Activated T-helper 17 cell treated with anti-CD3 and anti-CD28 coated beads, Interleukin-2, amount 50 U/mL, for 72 hours (primary cell): ENCODE results near the gene LRRFIP1. TPM values are rescaled to one million over a fixed set of nuclear protein-coding genes. Genes with fewer than 3 reads are reported as not detected.

ENCODE experiments used
- ATAC-seq: fragments of 150-1000 bp; cut with Tn5 transposase; replicated peaks from 2 replicates; pipeline ENCODE4 v1.10.0; 2021; ENCODE audit warnings: mild to moderate bottlenecking, moderate library complexity
- H3K27ac Mint-ChIP-seq: one replicate; pipeline ENCODE4 v1.8.0; 2022; ENCODE audit warnings: mixed read lengths
- H3K27me3 Mint-ChIP-seq: one replicate; pipeline ENCODE4 v1.8.0; 2022; ENCODE audit warnings: mixed read lengths
- H3K36me3 Mint-ChIP-seq: one replicate; pipeline ENCODE4 v1.8.0; 2022; ENCODE audit warnings: low read depth, mild to moderate bottlenecking, mixed read lengths
- H3K4me1 Mint-ChIP-seq: one replicate; pipeline ENCODE4 v1.8.0; 2022; ENCODE audit warnings: mixed read lengths
- H3K4me3 Mint-ChIP-seq: one replicate; pipeline ENCODE4 v1.8.0; 2022; ENCODE audit warnings: mild to moderate bottlenecking, mixed read lengths
- H3K9me3 Mint-ChIP-seq: one replicate; pipeline ENCODE4 v1.8.0; 2022; ENCODE audit warnings: mixed read lengths
- total RNA-seq, 2 donors: library from RNA; stranded (reverse); gene quantifications; one replicate each; pipeline ENCODE4 v1.2.3, GENCODE V29; 2022

The LRRFIP1 gene
- total RNA-seq, 2 donors from 2014 or later: 271 to 319 TPM

DNA sequence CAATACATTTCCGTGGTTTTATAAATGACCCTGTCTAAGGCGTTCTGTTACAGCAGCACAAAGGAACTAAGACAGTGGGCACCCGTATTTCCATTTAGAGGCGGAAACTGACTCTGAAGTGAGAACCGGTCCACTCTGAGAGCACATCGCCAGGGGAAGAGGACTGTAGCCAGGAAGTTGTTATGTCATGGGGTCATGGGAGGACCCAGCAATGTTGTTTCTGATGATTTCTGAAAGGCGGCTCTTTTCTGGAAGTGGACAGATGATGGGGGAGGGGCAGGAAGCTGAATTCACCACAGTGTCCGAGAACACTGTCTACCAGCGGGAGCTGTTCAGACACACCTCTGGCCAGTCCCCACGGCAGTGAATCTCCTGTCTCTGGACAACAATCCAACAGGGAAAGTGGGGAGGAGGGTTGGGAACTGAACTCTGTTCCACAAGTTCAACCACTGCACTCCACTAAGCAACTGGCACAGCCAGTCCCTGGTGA, 2.1 kb upstream of the LRRFIP1 start:
- H3K9me3 Mint-ChIP-seq: no peaks in the 10 kb centered on the region
- ATAC-seq: no peak
- H3K36me3 Mint-ChIP-seq: no peaks in the 10 kb centered on the region
- H3K27me3 Mint-ChIP-seq: peaks cover 20% of the 10 kb centered on the region
- H3K27ac Mint-ChIP-seq: no peak overlapping the region
- no peak overlapping the region for H3K4me3 Mint-ChIP-seq
- no peaks in the 10 kb centered on the region for H3K4me1 Mint-ChIP-seq

DNA sequence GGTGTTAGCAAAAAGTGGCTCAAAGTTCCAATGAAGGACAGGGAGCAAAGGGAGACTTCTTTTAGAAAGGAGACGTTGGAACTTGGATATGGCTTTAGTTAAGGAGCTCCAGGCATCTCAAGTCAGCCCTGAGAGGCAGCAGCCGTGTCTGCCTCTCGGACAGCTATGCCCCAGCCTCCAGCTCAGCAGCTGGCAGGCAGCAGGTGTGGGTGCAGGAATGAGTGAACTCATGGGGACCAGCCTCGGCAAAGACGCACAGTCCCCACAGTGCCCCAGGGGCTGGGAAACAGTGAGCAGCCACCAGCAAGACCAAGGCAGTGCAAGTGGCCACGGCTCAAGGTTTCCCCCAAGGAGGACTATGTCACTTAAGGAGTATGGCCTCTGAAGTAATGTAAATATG, 1.6 kb upstream of the LRRFIP1 start:
- no peaks in the 10 kb centered on the region for H3K9me3 Mint-ChIP-seq
- H3K27ac Mint-ChIP-seq: no peak overlapping the region
- H3K27me3 Mint-ChIP-seq: peaks cover 21% of the 10 kb centered on the region

GRCh38 chr2:237626813-237627440, 460 bp upstream of the LRRFIP1 start:
- Mint-ChIP-seq H3K27ac (no peak overlapping the region), H3K4me3 (peak overlapping the region; percentile 62), H3K4me1 (no peaks in the 10 kb centered on the region), H3K27me3 (peaks cover 24% of the 10 kb centered on the region), H3K9me3 (no peaks in the 10 kb centered on the region), H3K36me3 (no peaks in the 10 kb centered on the region)
- peak; percentile 14 for ATAC-seq

More for the DNA sequence above, 1.6 kb upstream of the LRRFIP1 start:
- ATAC-seq: no peak
- H3K4me3 Mint-ChIP-seq: no peak overlapping the region
- H3K4me1 Mint-ChIP-seq: no peaks in the 10 kb centered on the region
- no peaks in the 10 kb centered on the region for H3K36me3 Mint-ChIP-seq

DNA sequence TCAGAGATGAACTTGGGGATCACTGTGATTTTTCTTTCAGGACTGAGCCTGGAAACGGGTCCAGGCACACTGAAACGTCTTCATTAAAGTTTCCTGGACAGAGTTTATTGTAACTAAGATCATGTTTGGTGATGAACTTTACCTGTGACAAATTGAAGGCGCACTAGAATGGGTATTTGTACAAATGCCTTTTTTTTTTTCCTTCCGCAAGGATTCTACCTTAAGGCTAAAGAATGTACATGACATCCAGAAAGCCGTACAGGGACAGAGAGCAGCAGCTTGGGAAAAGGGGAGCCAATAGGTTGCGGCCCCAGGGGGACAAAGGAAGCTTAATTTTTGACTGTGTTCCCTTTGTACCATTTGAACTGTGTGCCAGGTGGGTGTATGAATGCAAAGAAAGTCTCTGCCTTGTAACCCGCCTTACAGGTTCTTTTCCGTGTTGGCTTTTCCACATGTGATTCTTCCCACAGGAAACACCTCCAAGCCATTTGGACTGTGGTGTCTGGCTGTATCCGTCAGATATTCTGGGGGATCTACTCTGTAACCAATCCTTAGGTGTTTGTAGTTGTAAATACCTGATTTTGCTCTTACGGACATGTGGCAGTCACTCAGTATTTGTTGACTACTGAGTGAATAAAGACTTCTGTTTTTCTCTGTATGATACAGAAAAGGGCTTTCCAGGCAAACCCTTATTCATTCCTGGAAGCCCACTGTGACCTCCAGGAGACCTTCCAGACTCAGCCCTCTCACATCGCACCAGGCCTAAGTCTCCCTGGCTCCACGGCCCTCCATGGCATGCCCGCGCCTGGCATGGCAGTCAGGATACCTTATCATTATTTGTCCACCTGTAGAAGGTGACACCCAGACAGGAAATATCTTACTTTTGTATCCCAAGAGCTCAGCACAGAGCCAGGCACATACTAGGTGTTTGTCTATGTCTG, 1.1 kb downstream of the LRRFIP1 start:
- no peaks in the 10 kb centered on the region for H3K9me3 Mint-ChIP-seq
- no peaks in the 10 kb centered on the region for H3K4me1 Mint-ChIP-seq
- no peak overlapping the region for H3K27ac Mint-ChIP-seq
- peaks cover 28% of the 10 kb centered on the region for H3K27me3 Mint-ChIP-seq
- ATAC-seq: no peak
- H3K4me3 Mint-ChIP-seq: peak overlapping the region; percentile 75
- no peaks in the 10 kb centered on the region for H3K36me3 Mint-ChIP-seq

GRCh38 chr2:237629188-237629534, 1.8 kb downstream of the LRRFIP1 start:
- peak overlapping the region; percentile 75 for H3K4me3 Mint-ChIP-seq
- no peak for ATAC-seq
- peaks cover 28% of the 10 kb centered on the region for H3K27me3 Mint-ChIP-seq
- H3K9me3 Mint-ChIP-seq: no peaks in the 10 kb centered on the region
- H3K4me1 Mint-ChIP-seq: no peaks in the 10 kb centered on the region
- H3K36me3 Mint-ChIP-seq: no peaks in the 10 kb centered on the region
- H3K27ac Mint-ChIP-seq: no peak overlapping the region

- Mint-ChIP-seq H3K27me3 (peaks cover 28% of the 10 kb centered on the region), H3K36me3 (no peaks in the 10 kb centered on the region), H3K4me3 (no peak overlapping the region), H3K4me1 (no peaks in the 10 kb centered on the region), H3K9me3 (no peaks in the 10 kb centered on the region), H3K27ac (no peak overlapping the region)
- peak; percentile 60 for ATAC-seq
These were observed 2.4 kb downstream of the LRRFIP1 start for GRCh38 chr2:237629739-237630138.

DNA sequence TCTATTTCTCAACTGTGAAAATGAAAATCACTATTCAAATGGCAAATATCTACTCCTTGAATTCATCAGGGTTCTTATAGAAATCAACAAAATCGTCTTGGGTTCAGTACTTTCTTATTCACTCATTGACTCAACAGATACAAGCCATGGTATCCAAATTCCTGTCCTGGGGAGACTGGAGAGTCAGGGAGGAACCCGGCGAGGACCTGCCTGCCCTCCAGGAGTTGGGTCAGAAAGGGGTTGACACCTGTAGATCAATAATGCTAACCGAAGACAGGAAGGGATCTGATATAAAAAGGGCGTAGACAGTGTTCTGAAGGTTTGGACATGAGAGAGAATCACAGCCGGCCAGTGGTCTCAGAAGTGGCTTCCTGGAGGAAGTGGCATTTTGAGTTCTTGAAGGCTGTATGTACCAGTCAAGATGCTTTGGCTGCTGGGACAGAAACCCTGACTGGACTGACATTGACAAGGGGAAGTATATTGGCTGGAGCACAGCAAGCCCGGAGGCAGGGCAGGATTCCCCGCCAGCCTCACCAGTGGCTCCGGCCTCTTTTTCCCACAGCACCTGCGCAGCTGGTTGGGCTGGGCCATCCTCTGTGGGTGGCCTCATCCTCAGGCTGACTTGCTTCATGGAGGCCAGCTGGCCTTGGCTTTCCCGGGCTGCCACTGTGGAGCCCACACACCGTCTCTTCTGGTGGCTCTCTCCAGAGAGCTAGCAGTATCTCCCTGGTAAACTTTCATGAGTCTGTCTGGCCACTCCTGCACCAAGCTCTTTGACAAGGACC, 3.0 kb downstream of the LRRFIP1 start:
- Mint-ChIP-seq H3K36me3 (no peaks in the 10 kb centered on the region), H3K27me3 (peaks cover 31% of the 10 kb centered on the region), H3K4me1 (no peaks in the 10 kb centered on the region), H3K27ac (no peak overlapping the region), H3K4me3 (no peak overlapping the region), H3K9me3 (no peaks in the 10 kb centered on the region)
- ATAC-seq: no peak

GRCh38 chr2:237631007-237631785, 3.8 kb downstream of the LRRFIP1 start:
- H3K27me3 Mint-ChIP-seq: peaks cover 27% of the 10 kb centered on the region
- no peak overlapping the region for H3K4me3 Mint-ChIP-seq
- H3K9me3 Mint-ChIP-seq: no peaks in the 10 kb centered on the region
- H3K27ac Mint-ChIP-seq: no peak overlapping the region
- no peaks in the 10 kb centered on the region for H3K4me1 Mint-ChIP-seq
- no peaks in the 10 kb centered on the region for H3K36me3 Mint-ChIP-seq
- no peak for ATAC-seq

DNA sequence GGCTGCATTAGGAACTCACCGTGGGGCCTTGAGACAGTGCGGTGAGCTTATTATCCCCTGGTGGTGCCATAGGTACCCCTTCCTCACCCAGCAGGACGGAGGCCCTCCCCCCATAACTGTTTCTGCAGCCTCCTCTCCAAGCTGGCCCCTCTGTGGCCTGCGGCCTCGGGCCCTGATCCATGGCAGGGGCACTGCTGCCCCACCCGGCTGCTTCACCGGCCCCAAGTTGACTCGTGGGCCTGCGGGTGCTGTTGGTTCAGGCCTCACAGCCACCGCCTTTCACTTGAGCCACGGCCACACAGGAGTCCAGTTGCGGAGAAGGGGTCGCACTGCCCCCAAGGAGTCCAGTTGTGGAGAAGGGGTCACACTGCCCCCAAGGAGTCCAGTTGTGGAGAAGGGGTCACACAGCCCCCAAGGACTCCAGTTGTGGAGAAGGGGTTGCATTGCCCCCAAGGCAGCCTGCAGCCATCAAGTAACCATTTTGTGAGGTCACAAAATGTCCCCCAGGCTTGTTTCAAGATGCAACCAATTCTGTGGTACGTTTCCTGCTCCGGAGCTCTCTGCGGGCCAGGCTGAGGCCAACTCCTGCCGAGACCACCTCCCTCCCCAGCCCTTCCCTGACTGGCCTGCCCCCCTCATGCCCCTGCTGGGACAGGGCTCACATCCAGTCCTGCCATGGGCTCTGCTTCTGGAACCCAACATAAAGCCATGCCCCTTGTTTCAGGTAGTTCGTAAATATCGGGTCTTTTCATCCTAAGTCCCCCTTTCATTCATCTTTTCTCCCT, 4.6 kb downstream of the LRRFIP1 start:
- ATAC-seq: no peak
- Mint-ChIP-seq H3K27me3 (peaks cover 21% of the 10 kb centered on the region), H3K36me3 (no peaks in the 10 kb centered on the region), H3K27ac (no peak overlapping the region), H3K9me3 (no peaks in the 10 kb centered on the region), H3K4me3 (no peak overlapping the region), H3K4me1 (no peaks in the 10 kb centered on the region)

DNA sequence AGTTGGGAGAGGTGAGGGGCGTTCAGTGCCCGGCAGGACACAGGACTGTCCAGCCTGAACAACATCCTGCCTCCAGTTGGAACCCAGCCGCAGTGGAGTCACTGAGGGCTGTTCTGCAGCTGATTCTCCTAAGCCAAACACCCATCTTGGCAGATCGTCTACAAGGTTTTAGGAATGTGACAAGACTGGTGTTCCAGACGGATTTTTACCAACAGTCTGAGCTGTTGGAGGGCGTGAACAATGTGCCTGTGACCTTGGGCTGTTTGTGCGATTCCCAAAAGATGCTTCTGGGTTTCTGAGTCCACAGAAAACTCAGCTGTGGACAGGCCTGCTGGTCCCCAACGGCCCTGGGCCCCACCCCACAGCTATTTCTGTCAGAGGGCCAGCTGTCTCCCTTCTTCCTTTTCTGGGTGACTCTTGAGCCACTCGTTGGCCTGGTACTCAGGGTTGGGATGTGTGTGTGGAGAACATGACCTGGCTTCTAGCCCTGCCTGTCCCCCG, 5.7 kb downstream of the LRRFIP1 start:
- Mint-ChIP-seq H3K4me1 (no peaks in the 10 kb centered on the region), H3K4me3 (no peak overlapping the region), H3K9me3 (no peaks in the 10 kb centered on the region), H3K36me3 (no peaks in the 10 kb centered on the region), H3K27me3 (peaks cover 20% of the 10 kb centered on the region), H3K27ac (no peak overlapping the region)
- no peak for ATAC-seq

DNA sequence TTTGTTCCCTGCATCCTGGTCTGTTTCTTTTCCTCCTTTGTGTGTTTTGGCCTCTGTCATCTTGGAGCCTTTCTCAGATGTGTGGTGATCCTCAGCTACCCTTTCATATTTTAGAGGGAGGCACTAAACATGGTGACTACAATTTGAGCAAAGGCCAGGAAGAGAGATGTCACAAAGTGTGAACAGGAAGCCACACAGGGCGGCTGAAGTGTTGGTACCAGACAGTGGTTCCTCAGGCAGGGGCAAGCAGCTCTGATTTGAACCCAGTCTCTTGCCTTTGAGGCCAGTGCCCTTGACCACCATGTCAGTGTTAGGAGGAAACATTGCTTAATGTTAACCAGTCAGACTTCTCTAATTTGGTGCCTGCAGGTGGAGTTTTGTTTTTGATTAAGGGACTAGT, 9.2 kb downstream of the LRRFIP1 start:
- no peak for ATAC-seq
- H3K27me3 Mint-ChIP-seq: peaks cover 7% of the 10 kb centered on the region
- no peak overlapping the region for H3K4me3 Mint-ChIP-seq
- H3K36me3 Mint-ChIP-seq: no peaks in the 10 kb centered on the region
- H3K4me1 Mint-ChIP-seq: no peaks in the 10 kb centered on the region
- no peaks in the 10 kb centered on the region for H3K9me3 Mint-ChIP-seq
- H3K27ac Mint-ChIP-seq: no peak overlapping the region

DNA sequence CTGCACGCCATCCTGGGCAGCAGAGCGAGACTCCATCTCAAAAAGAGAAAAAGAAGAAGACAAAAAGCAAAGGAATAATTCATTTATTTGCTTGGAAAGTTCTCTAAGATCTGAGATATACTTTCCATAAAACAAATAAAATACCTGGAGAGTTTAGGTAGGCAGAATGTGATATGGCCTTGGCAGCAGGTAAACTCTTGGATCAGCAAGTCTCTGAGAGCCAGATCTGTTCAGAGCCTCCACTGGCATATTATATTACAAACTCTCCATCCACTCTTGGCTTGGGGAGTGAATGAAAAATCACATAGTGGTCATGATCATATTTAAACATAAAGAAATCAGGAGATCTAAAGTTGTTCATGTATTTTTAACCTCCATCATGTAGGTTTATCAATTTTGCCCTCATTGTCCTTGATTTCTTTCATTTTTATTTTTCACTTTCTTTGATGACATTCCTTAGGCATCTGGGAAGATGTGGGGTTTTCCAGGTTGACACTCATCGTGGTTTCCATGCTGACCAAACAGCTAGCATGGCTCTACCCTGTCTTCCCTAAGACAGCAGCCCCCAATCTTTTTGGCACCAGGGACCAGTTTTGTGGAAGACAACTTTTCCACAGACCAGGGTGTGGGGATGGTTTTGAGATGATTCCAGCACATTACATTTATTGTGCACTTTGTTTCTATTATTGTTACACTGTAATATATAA, 10.2 kb downstream of the LRRFIP1 start:
- Mint-ChIP-seq H3K4me3 (no peak overlapping the region), H3K36me3 (no peaks in the 10 kb centered on the region), H3K27ac (no peak overlapping the region), H3K27me3 (peaks cover 7% of the 10 kb centered on the region), H3K9me3 (no peaks in the 10 kb centered on the region), H3K4me1 (no peaks in the 10 kb centered on the region)
- ATAC-seq: no peak

GRCh38 chr2:237638176-237638575, 10.8 kb downstream of the LRRFIP1 start:
- no peak for ATAC-seq
- Mint-ChIP-seq H3K4me1 (no peaks in the 10 kb centered on the region), H3K27ac (no peak overlapping the region), H3K36me3 (no peaks in the 10 kb centered on the region), H3K9me3 (no peaks in the 10 kb centered on the region), H3K4me3 (no peak overlapping the region), H3K27me3 (peaks cover 4% of the 10 kb centered on the region)
